Measurements from ENCODE around the gene SNTG2. TPM values are rescaled to one million over a fixed set of nuclear protein-coding genes. Genes with fewer than 3 reads are reported as not detected.

The SNTG2 gene
- polyA plus RNA-seq, 3 donors = not detected

GRCh38 chr2:1020206-1020605, 69.6 kb downstream of the SNTG2 start:
- H3K9me3 Mint-ChIP-seq = peaks cover 0 to 4% (median 0%) of the 10 kb centered on the region in 7 donors

GRCh38 chr2:1022178-1022577, 71.5 kb downstream of the SNTG2 start:
- Histone ChIP-seq H3K4me3 (replicated peaks in 1 of 3; ENCODE audit: low read depth in 2 of 3, low read length in 3 of 3) (no peak overlapping the region), H4K20me1 (ENCODE audit: insufficient read depth, low read length) (no peaks in the 10 kb centered on the region), H3K27ac (ENCODE audit: low read depth in 1 of 2, low read length in 2 of 2) (no peak overlapping the region), H3K36me3 (replicated peaks in 1 of 2; ENCODE audit: control insufficient read depth in 1 of 2, insufficient read depth in 2 of 2, low read length in 2 of 2) (no peaks in the 10 kb centered on the region), H2AFZ (ENCODE audit: insufficient read depth, low read depth, low read length, poor library complexity, severe bottlenecking) (no peak overlapping the region), H3K9me3 (replicated peaks in 1 of 2; ENCODE audit: control insufficient read depth in 1 of 2, insufficient read depth in 1 of 2, low read length in 2 of 2) (no peaks in the 10 kb centered on the region), H3K9ac (ENCODE audit: insufficient read depth, low read length, poor library complexity, severe bottlenecking) (no peak overlapping the region), H3K79me2 (ENCODE audit: insufficient read depth, low read length) (no peaks in the 10 kb centered on the region), H3K4me1 (ENCODE audit: control insufficient read depth in 1 of 2, insufficient read depth in 2 of 2, low read length in 2 of 2) (no peaks in the 10 kb centered on the region), H3K27me3 (ENCODE audit: control insufficient read depth in 2 of 2, insufficient read depth in 2 of 2, low read length in 2 of 2) (no peaks in the 10 kb centered on the region), H3K4me2 (replicated peaks; ENCODE audit: extremely low read depth, low read length, poor library complexity, severe bottlenecking) (no peak overlapping the region)
- no peak overlapping the region for H3K27ac Mint-ChIP-seq
- H3K27me3 Mint-ChIP-seq (ENCODE audit: low read depth in 3 of 3) = peaks cover 0 to 9% (median 3%) of the 10 kb centered on the region in 3 donors
- TF ChIP-seq CTCF (IDR thresholded peaks at IDR 0.05) = no peak
- intact Hi-C loops (cut with micrococcal nuclease) = no loop called here
- H3K4me1 Mint-ChIP-seq = no peaks in the 10 kb centered on the region
- peaks cover 0 to 7% (median 0%) of the 10 kb centered on the region in 7 donors for H3K9me3 Mint-ChIP-seq
- no peak for DNase-seq
- H3K4me3 Mint-ChIP-seq = no peak overlapping the region
- H3K36me3 Mint-ChIP-seq = no peaks in the 10 kb centered on the region
- 91% methylated on average over 17 of the region's 17 CpGs for WGBS (ENCODE audit: insufficient coverage)

More at GRCh38 chr2:1020206-1020605, 69.6 kb downstream of the SNTG2 start:
- H3K27ac ChIP-seq (ENCODE audit: low read depth in 1 of 2, low read length in 2 of 2) = no peak overlapping the region
- DNase-seq = no peak
- no peak overlapping the region for H3K9ac ChIP-seq (ENCODE audit: insufficient read depth, low read length, poor library complexity, severe bottlenecking)
- WGBS (ENCODE audit: insufficient coverage) = 72% methylated on average over 2 of the region's 3 CpGs
- Mint-ChIP-seq H3K36me3 (no peaks in the 10 kb centered on the region), H3K4me1 (no peaks in the 10 kb centered on the region), H3K27ac (no peak overlapping the region), H3K27me3 (ENCODE audit: low read depth in 3 of 3) (peaks cover 0 to 5% (median 0%) of the 10 kb centered on the region in 3 donors), H3K4me3 (no peak overlapping the region)
- no peaks in the 10 kb centered on the region for H4K20me1 ChIP-seq (ENCODE audit: insufficient read depth, low read length)
- no peak overlapping the region for H2AFZ ChIP-seq (ENCODE audit: insufficient read depth, low read depth, low read length, poor library complexity, severe bottlenecking)
- H3K4me3 ChIP-seq (replicated peaks in 1 of 3; ENCODE audit: low read depth in 2 of 3, low read length in 3 of 3) = no peak overlapping the region
- no peaks in the 10 kb centered on the region for H3K36me3 ChIP-seq (replicated peaks in 1 of 2; ENCODE audit: control insufficient read depth in 1 of 2, insufficient read depth in 2 of 2, low read length in 2 of 2)
- no peaks in the 10 kb centered on the region for H3K79me2 ChIP-seq (ENCODE audit: insufficient read depth, low read length)
- no peak overlapping the region for H3K4me2 ChIP-seq (replicated peaks; ENCODE audit: extremely low read depth, low read length, poor library complexity, severe bottlenecking)
- TF ChIP-seq CTCF (IDR thresholded peaks at IDR 0.05) = no peak
- no peaks in the 10 kb centered on the region for H3K27me3 ChIP-seq (ENCODE audit: control insufficient read depth in 2 of 2, insufficient read depth in 2 of 2, low read length in 2 of 2)
- H3K4me1 ChIP-seq (ENCODE audit: control insufficient read depth in 1 of 2, insufficient read depth in 2 of 2, low read length in 2 of 2) = no peaks in the 10 kb centered on the region
- intact Hi-C loops (cut with micrococcal nuclease) = no loop called here
- no peaks in the 10 kb centered on the region for H3K9me3 ChIP-seq (replicated peaks in 1 of 2; ENCODE audit: control insufficient read depth in 1 of 2, insufficient read depth in 1 of 2, low read length in 2 of 2)

Measured in CD14-positive monocyte (primary cell).